ENCODE data around the gene ESRRB.

The ESRRB gene

DNA sequence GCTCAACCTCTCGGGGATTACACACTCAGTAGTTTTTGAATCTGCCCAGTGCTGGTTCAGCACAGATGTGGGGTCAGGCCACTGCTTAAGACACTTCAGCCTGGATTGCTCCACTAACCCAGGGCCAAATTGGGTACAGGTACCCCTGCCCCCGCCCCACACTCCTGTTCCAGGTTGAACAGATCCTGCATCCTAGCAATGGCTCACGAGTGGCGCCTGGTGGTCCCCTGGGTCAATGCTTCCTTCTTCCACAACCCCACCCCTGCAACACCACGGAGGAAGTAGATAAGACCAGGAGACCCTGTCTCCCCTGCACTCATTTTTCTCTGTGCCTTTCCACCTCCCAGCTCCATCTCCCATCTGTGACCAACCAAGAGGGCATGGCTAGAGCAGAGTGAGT lies 108.4 kb downstream of the ESRRB start:
- TF ChIP-seq RAD21 (IDR thresholded peaks at IDR 0.05; ENCODE audit: low read depth) (peak; percentile 26; the same call in 1 of the 2 replicates), EP300 (IDR thresholded peaks at IDR 0.05; ENCODE audit: borderline replicate concordance) (no peak)

DNA sequence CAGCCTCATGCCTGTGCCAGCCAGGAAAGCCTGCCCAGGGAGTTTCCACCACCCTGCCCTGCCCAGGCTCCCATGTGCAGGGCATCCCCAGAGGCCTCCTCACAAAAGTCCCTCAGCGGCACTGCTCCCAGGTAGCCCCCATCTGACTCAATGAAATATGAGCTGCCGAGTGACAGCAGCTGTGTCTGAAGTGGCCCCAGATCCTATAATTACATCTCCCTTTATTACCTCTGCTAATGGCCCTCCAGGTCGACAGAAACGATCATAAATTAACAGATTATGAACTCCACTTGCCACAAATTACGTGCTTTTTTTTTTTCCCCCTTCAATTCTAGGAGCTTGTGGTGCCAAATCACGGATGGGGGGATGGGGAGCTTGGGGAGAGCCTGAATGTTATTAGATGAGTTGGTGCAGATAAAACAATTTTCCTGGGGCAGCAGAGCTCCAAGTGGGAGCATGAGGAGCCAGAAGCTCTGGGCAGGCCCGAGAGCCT lies 110.4 kb downstream of the ESRRB start:
- TF ChIP-seq EGR1 (IDR thresholded peaks at IDR 0.05) (no peak), ZBTB7A (IDR thresholded peaks at IDR 0.05; ENCODE audit: low read depth) (no peak), NFIC (IDR thresholded peaks at IDR 0.05) (no peak), RAD21 (IDR thresholded peaks at IDR 0.05; ENCODE audit: low read depth) (no peak), TAF1 (IDR thresholded peaks at IDR 0.05; ENCODE audit: low read depth) (no peak), CEBPB (IDR thresholded peaks at IDR 0.05) (no peak), TEAD4 (IDR thresholded peaks at IDR 0.05) (no peak), MAX (IDR thresholded peaks at IDR 0.05) (no peak)
- TF ChIP-seq, protein P1, sequence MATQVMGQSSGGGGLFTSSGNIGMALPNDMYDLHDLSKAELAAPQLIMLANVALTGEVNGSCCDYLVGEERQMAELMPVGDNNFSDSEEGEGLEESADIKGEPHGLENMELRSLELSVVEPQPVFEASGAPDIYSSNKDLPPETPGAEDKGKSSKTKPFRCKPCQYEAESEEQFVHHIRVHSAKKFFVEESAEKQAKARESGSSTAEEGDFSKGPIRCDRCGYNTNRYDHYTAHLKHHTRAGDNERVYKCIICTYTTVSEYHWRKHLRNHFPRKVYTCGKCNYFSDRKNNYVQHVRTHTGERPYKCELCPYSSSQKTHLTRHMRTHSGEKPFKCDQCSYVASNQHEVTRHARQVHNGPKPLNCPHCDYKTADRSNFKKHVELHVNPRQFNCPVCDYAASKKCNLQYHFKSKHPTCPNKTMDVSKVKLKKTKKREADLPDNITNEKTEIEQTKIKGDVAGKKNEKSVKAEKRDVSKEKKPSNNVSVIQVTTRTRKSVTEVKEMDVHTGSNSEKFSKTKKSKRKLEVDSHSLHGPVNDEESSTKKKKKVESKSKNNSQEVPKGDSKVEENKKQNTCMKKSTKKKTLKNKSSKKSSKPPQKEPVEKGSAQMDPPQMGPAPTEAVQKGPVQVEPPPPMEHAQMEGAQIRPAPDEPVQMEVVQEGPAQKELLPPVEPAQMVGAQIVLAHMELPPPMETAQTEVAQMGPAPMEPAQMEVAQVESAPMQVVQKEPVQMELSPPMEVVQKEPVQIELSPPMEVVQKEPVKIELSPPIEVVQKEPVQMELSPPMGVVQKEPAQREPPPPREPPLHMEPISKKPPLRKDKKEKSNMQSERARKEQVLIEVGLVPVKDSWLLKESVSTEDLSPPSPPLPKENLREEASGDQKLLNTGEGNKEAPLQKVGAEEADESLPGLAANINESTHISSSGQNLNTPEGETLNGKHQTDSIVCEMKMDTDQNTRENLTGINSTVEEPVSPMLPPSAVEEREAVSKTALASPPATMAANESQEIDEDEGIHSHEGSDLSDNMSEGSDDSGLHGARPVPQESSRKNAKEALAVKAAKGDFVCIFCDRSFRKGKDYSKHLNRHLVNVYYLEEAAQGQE (IDR thresholded peaks at IDR 0.05; ENCODE audit: low read depth): no peak

DNA sequence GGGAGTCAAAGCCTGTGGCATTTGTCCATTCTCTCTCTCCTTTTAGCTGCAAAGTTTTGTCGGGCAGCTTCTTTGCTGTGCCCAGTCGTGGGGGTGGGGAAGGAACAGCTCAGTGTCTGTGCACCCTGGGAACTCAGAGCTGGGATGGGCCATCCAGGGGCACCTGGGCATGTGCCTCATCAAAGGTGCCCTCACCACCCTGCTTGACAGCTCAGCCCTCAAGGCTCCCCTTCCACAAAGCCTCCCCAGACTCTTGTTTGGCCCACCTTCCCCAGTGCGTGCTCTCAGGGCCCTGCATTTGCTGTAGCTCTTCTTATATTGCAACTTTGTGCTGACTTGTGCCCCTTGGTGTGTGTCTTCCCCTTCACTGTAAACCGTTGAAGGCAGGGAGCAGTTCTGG lies 112.6 kb downstream of the ESRRB start:
- TF ChIP-seq TEAD4 (IDR thresholded peaks at IDR 0.05) (no peak), TCF12 (IDR thresholded peaks at IDR 0.05; ENCODE audit: low read depth) (no peak), CEBPB (IDR thresholded peaks at IDR 0.05) (no peak), EGR1 (IDR thresholded peaks at IDR 0.05) (no peak), EP300 (IDR thresholded peaks at IDR 0.05; ENCODE audit: borderline replicate concordance) (no peak), MAX (IDR thresholded peaks at IDR 0.05) (no peak), ZBTB7A (IDR thresholded peaks at IDR 0.05; ENCODE audit: low read depth) (no peak)

DNA sequence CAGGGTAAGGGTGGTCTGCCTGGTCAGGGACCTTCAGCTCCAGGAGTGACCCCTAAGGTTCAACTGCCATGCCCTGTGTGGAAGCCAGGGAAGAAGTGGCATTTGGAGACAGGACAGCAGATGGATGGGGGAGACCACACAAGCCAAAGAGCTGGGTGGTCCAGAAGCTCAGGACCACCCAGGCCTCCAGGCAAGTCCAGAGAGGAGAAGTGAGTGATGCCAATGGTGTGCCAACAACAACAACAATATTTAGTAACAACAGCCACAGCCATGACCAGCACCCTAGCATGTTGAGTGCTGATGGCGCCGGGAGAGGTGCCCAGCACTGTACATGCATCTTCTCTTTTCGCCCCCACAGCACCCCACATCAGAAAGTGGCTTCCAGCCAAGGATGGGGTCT lies 113.7 kb downstream of the ESRRB start:
- TF ChIP-seq TAF1 (IDR thresholded peaks at IDR 0.05; ENCODE audit: low read depth): no peak
- no peak for TF ChIP-seq ZBTB7A (IDR thresholded peaks at IDR 0.05; ENCODE audit: low read depth)
- TF ChIP-seq, protein P1 (IDR thresholded peaks at IDR 0.05; ENCODE audit: low read depth): no peak
- no peak for TF ChIP-seq RAD21 (IDR thresholded peaks at IDR 0.05; ENCODE audit: low read depth)
- no peak for TF ChIP-seq TCF12 (IDR thresholded peaks at IDR 0.05; ENCODE audit: low read depth)
- TF ChIP-seq EP300 (IDR thresholded peaks at IDR 0.05; ENCODE audit: borderline replicate concordance): no peak
- no peak for TF ChIP-seq CEBPB (IDR thresholded peaks at IDR 0.05)
- TF ChIP-seq MAX (IDR thresholded peaks at IDR 0.05): no peak
- TF ChIP-seq FOXM1 (IDR thresholded peaks at IDR 0.05; ENCODE audit: borderline replicate concordance, low read depth): no peak
- TF ChIP-seq EGR1 (IDR thresholded peaks at IDR 0.05): no peak
- no peak for TF ChIP-seq CREB1 (IDR thresholded peaks at IDR 0.05; ENCODE audit: low read depth)
- no peak for TF ChIP-seq NFIC (IDR thresholded peaks at IDR 0.05)
- TF ChIP-seq, protein P2, sequence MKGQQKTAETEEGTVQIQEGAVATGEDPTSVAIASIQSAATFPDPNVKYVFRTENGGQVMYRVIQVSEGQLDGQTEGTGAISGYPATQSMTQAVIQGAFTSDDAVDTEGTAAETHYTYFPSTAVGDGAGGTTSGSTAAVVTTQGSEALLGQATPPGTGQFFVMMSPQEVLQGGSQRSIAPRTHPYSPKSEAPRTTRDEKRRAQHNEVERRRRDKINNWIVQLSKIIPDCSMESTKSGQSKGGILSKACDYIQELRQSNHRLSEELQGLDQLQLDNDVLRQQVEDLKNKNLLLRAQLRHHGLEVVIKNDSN (IDR thresholded peaks at IDR 0.05): no peak
- TF ChIP-seq TEAD4 (IDR thresholded peaks at IDR 0.05): no peak
- no peak for TF ChIP-seq YY1 (IDR thresholded peaks at IDR 0.05; ENCODE audit: low read depth)

DNA sequence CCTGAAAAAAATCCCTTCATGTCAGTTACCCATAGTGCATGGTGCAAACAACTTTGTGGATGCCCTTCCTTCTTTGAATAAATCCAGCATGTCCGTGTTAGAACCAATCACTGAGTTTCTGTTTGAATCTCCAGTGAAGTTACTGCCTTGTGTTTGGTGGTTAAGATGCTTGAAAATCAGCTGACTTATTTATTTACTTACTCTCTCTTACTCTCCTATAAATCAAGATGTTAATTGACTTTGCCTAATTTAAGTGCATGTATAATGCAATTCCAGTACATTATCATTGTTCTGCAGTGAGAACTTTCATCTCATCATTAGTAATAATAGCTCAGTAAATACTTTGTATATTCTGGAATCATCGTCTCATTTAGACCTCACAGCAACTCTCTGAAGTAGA lies 114.2 kb downstream of the ESRRB start:
- TF ChIP-seq NFIC (IDR thresholded peaks at IDR 0.05): no peak
- TF ChIP-seq RAD21 (IDR thresholded peaks at IDR 0.05; ENCODE audit: low read depth): no peak
- no peak for TF ChIP-seq TEAD4 (IDR thresholded peaks at IDR 0.05)
- TF ChIP-seq EGR1 (IDR thresholded peaks at IDR 0.05): no peak
- TF ChIP-seq CEBPB (IDR thresholded peaks at IDR 0.05): no peak
- TF ChIP-seq TCF12 (IDR thresholded peaks at IDR 0.05; ENCODE audit: low read depth): no peak
- no peak for TF ChIP-seq EP300 (IDR thresholded peaks at IDR 0.05; ENCODE audit: borderline replicate concordance)
- TF ChIP-seq MAX (IDR thresholded peaks at IDR 0.05): no peak
- TF ChIP-seq, protein P1 (IDR thresholded peaks at IDR 0.05; ENCODE audit: low read depth): no peak
- no peak for TF ChIP-seq YY1 (IDR thresholded peaks at IDR 0.05; ENCODE audit: low read depth)
- no peak for TF ChIP-seq ZBTB7A (IDR thresholded peaks at IDR 0.05; ENCODE audit: low read depth)
- TF ChIP-seq, protein P2 (IDR thresholded peaks at IDR 0.05): no peak
- TF ChIP-seq TAF1 (IDR thresholded peaks at IDR 0.05; ENCODE audit: low read depth): no peak
- TF ChIP-seq FOXM1 (IDR thresholded peaks at IDR 0.05; ENCODE audit: borderline replicate concordance, low read depth): no peak
- TF ChIP-seq CREB1 (IDR thresholded peaks at IDR 0.05; ENCODE audit: low read depth): no peak
